PC-9 (cell line): Measurements from ENCODE around the gene NLGN1.

Experiments
- EZH2 ChIP-seq: fragments of 200-600 bp; sonication (generic); IDR thresholded peaks from 2 replicates; pipeline ENCODE4 v1.8.0; 2017; ENCODE audit warnings: antibody characterized with exemption, low read depth
- TF ChIP-seq, protein P1 (sequence below): fragments of 200-600 bp; sonication (generic); conservative IDR thresholded peaks from 2 replicates; pipeline ENCODE4 v1.6.1; 2017; ENCODE audit warnings: mixed run types, antibody characterized with exemption, mild to moderate bottlenecking, moderate library complexity

DNA sequence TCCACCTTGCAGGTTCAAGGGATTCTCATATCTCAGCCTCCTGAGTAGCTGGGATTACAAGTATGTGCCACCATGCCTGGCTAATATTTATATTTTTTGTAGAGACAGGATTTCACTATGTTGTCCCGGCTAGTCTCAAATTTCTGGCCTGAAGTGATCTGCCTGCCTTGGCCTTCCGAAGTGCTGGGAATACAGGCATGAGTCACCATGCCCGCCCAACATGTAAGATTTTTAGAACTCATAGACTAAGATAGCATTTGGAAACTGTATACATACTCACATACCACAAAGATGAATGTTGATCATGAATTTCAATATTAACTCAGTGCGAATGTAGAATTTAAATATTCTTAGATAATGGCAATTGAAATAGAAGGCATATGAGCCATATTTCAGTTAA is 718.9 kb downstream of the NLGN1 start:
- TF ChIP-seq, protein P1, sequence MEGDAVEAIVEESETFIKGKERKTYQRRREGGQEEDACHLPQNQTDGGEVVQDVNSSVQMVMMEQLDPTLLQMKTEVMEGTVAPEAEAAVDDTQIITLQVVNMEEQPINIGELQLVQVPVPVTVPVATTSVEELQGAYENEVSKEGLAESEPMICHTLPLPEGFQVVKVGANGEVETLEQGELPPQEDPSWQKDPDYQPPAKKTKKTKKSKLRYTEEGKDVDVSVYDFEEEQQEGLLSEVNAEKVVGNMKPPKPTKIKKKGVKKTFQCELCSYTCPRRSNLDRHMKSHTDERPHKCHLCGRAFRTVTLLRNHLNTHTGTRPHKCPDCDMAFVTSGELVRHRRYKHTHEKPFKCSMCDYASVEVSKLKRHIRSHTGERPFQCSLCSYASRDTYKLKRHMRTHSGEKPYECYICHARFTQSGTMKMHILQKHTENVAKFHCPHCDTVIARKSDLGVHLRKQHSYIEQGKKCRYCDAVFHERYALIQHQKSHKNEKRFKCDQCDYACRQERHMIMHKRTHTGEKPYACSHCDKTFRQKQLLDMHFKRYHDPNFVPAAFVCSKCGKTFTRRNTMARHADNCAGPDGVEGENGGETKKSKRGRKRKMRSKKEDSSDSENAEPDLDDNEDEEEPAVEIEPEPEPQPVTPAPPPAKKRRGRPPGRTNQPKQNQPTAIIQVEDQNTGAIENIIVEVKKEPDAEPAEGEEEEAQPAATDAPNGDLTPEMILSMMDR, result no peak
- TF ChIP-seq EZH2, result no peak
